Stimulated activated CD8-positive, alpha-beta memory T cell treated with anti-CD3 and anti-CD28 coated beads, Interleukin-4, amount 100 ng/mL, for 24 hours (primary cell): ENCODE results near the gene CXCL9.
"Not testable (repeated sequence)": the region's sequence is repeated elsewhere in the genome, so short reads cannot be mapped to it uniquely, and the experiment has no call there.

Source experiments
- DNase-seq: peaks from one replicate; pipeline ENCODE4 v3.0.0-alpha.2; 2020; ENCODE audit warnings: low read depth

Gene CXCL9

DNA sequence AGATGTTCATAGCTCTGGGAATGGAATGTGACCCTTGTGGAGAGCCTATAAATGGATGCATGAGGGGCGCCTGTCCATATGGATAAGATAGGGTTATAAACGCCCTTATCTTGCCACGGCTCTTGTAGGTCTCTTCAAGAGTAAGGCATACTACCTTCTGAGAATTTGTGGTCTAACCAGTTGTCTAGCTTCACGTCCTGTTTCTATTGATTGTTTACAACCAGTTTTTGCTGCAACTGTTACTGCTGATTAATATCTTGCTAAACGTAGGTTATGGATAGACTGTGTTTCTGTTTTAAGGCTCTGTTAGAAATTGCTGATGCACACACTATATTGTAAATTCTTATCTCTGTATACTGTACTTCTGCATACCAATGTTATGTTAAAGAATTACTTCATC lies 52.5 kb downstream of the CXCL9 start:
- not testable (repeated sequence) for DNase-seq

DNA sequence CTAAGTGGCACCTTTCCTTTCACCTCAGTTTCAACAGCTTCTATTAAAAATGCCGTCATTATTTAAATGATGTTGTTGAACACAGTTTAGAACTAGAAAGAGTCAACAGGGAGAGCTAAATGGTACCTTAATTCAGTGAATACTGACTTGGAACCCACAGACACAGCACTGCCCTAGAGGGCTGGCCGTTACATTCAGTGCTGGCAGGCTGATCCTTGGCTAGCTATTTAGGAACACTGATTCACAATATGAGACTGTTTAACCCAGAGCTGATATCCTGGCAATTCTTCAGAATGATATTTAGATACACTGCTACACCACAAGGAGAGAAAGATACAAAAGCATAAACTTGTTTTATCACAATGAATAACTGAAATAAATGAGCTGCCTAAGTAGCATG lies 53.8 kb downstream of the CXCL9 start:
- DNase-seq = no peak
